NCI-H128 (cell line): Measurements from ENCODE around the gene INPP4A.

Experiments used
- DNase-seq: peaks from one replicate; lab custom pipeline; 2025; ENCODE audit not compliant: unreplicated experiment; lab: John Stamatoyannopoulos, UW

The INPP4A gene

DNA sequence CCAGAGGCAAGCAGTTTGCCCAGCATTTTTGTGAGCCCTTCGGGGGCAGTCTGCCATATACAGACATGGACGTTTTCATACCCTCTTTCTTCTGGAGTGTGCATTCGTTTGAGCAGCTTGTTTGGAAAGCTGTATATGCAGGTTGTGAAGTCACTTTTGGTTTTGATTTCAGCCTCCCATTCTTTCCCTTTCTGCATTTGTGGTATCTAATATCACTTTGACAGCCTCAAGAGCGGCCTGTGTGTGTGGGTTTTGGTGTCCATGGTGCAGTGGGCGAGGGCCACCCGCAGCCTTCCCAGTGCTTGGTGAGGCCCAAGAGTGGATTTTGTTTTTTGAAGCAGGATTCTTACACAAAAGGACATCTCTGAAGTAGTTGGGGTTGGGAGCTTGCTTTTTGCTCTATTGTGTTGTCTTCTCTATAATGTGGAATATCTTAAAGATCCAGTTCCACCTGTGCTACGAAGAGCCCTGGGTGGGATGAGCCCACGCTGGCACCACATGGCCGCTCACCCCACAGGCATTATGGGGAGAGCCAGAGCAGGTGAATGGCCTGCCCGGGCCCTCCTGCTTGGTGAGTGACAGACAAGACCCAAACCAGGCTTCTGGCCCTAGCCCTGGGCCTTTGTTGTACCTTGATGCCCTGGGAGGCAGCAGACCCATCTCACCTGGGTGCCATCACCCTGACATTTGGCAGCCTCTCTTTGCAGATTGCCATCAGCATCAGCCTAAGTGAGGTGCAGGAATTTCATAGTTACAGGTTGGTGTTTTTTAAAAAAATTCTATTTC, 29.5 kb downstream of the INPP4A start:
- DNase-seq: peak; percentile 34

DNA sequence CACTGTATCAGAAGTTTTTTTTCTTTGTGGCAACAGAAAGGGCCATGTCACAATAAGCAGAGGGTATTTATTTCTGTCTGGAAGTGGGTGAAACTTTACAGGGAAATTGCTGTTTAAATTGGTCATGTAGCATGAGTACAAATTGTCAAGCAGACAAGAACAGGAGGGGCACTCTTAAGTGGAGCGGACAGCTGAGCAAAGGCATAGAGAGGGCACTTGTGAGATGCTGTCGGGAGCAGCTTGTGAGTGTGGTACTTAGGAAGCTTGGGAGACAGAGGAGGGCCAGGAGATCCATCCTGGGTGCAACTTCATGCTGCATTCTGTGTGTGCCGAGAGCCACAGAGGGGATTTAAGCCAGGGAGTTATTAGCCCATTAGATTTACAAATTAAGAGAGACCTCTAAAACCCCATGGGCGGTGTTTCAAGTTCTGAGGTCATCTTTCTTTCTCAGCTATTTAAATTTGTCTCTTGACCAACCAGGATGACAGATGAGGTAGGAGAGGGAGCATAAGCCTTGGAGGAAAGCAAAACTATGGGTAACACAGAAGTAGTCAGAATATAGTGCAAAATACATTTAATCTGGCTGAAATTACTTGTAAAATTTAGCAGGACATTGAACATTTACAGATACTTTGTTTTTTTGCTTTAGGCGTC, 30.4 kb downstream of the INPP4A start:
- no peak for DNase-seq

- DNase-seq: no peak
Observed at GRCh38 chr2:98476192-98476868, 31.7 kb downstream of the INPP4A start.

DNA sequence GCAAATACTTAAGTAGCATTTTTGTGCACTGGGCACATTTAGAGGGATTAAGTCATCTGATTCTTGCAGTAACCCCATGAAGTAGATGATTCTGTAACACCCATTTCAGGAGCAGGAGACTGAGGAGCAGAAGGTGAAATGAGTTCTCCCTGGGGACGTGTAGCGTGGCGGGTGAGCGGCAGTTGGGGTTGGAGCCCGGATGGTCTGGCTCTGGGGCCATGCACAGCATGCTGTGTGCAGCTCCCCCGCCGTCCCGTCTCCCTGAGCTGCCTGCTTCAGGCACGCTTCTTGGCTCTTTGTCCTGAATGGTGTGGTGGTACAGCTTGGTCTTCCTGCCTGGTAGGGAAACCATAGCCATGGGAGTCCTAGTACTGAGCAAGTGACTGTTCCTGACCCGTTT, 32.4 kb downstream of the INPP4A start:
- DNase-seq: no peak

DNA sequence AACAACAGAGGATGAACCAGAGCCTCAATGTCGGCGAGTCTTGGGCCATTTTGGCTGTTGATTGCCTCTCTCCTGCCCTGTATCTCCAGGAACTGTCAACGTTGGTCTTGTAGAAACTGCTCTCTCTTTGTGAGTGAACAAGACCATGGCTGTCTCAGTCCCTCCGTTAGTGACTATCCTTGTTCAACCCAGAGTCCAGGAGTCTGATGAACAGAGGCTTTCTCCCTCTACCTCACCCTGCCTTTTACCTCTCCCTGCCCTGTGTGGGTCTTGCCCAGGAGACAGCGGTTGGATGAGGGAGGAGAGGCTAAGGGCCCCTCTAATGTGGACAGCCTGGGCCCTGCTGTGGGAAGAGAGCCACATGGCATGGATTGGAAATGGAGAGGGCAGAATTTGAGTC, 32.8 kb downstream of the INPP4A start:
- no peak for DNase-seq

- DNase-seq: no peak
Observed at GRCh38 chr2:98478088-98478551, 33.5 kb downstream of the INPP4A start.

- DNase-seq: no peak
Observed at GRCh38 chr2:98478907-98479306, 34.2 kb downstream of the INPP4A start.

GRCh38 chr2:98479371-98479770, 34.7 kb downstream of the INPP4A start:
- no peak for DNase-seq

DNA sequence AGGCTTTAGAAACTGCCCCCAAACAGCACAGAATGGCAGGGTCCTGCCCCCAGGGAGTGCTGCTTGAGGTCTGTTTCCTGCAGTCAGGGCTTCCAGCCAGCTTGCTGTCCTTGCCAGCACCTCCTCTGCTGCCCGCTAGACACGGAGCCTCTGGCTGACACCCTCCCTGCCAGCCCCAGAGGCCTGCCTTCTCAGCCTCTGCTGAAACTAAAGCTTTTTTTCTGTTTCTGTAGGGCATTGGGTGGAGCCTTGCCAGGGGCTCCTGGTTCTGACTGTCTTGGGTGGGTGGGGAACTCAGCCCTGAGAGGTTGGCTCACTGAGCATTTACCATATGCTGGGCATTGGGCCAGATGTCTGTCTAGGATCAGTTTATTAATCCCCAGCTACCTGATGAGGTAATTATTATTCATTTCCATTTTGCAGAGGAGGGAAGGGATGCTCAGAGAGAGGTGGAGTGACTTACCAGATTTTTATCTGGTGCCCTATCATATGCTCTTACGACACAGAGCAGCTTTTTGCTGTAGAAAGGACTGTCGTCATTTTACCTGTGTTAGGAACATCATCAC, 35.4 kb downstream of the INPP4A start:
- no peak for DNase-seq

GRCh38 chr2:98480598-98480997, 35.9 kb downstream of the INPP4A start:
- no peak for DNase-seq

DNA sequence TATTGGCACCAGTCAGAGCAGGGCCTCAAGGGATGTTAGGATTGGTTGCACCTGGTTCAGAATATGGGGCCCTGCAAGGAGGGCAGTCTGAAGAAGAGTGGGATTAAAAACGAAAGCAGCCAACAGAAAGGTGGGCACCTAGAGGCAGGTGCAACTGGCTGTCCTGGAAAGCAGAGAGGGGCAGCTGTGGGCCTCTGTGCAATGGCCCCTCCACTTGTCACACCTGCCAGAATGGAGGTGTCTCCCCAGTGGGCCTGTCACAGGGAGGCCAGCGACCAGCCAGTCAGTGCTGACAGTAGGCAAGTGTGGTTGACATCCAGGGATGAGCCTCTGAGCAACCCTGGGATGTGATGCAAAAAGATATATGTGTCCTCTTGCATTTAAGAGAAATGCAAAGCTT, 37.7 kb downstream of the INPP4A start:
- DNase-seq: no peak

- DNase-seq: no peak
Observed at GRCh38 chr2:98483257-98483861, 38.7 kb downstream of the INPP4A start.

- no peak for DNase-seq
Observed at GRCh38 chr2:98484121-98484557, 39.5 kb downstream of the INPP4A start.

GRCh38 chr2:98484652-98485452, 40.2 kb downstream of the INPP4A start:
- DNase-seq: no peak

GRCh38 chr2:98485453-98485755, 40.7 kb downstream of the INPP4A start:
- no peak for DNase-seq

GRCh38 chr2:98486374-98486981, 41.8 kb downstream of the INPP4A start:
- DNase-seq: no peak

DNA sequence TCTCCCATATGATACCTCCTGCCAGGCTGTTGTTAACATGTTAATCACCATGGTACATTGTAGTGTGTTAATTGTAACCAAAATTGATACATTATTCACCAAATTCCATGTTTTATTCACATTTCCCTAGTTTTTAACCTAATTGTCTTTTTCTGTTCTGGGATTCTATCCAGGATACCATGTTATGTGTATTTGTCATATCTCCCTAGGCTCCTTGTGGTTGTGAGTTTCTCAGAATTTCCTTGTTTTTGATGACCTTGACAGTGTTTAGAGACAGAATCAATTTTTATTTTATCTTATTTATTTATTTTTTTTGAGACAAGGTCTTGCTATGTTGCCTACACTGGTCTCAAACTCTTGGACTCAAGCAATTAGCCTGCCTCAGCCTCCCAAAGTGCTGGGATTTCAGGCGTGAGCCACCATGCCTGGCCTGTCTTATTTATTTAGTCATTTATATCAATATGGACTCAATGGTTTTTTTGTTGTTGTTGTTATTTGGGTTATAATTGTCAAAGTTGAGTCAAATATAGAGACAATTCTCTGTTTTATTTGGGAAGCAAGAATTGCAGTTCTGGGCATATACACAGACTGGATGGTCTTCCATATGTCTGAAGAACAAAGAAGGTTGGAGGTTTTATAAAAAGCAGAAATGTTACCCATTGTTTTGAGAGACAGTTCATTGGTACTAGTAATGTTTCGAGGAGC, 42.6 kb downstream of the INPP4A start:
- DNase-seq: no peak

GRCh38 chr2:98487806-98488189, 43.1 kb downstream of the INPP4A start:
- DNase-seq: no peak

GRCh38 chr2:98488252-98488651, 43.6 kb downstream of the INPP4A start:
- DNase-seq: no peak

DNA sequence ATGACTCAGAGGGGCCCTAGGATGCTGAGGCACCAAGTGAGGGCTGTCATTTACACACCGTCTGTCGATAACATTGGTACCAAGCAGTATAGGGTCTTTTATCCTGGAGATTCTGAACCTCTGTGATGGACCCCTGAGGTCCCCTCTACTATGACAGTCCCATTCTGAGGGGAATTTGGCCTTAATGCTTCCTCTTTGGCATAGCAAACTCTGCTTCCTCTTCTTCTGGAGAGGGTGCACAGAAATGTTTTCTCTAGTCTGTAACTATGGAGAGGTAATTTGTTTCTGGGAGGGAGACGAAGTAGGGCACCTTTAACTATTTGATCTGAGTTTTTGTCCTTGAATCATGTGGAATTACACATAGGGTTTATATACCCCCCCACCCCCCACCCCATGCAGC, 44.8 kb downstream of the INPP4A start:
- DNase-seq: no peak
